Smooth muscle cell (in vitro differentiated cells): ENCODE measurements around the gene CRYBB3. TPM values are rescaled to one million over a fixed set of nuclear protein-coding genes. Genes with fewer than 3 reads are reported as not detected.

ENCODE experiments used
- DNase-seq: peaks from one replicate; lab custom pipeline; 2025; ENCODE audit not compliant: unreplicated experiment; lab: John Stamatoyannopoulos, UW
- H2AFZ ChIP-seq: fragments of 200-600 bp; sonication (generic); 2 replicates; pipeline ENCODE4 v1.6.0; 2016; ENCODE audit warnings: antibody characterized with exemption, low read depth, mild to moderate bottlenecking
- H3F3A ChIP-seq: fragments of 200-600 bp; sonication (generic); 2 replicates; pipeline ENCODE4 v1.6.0; 2017; ENCODE audit warnings: antibody characterized with exemption, low read depth
- H3K27ac ChIP-seq: fragments of 200-600 bp; sonication (generic); 2 replicates; pipeline ENCODE4 v1.5.1; 2016; ENCODE audit warnings: low read depth, mild to moderate bottlenecking
- H3K27me3 ChIP-seq: fragments of 200-600 bp; sonication (generic); 2 replicates; pipeline ENCODE4 v1.6.1; 2016; ENCODE audit warnings: low read depth, mild to moderate bottlenecking
- H3K36me3 ChIP-seq: fragments of 200-600 bp; sonication (generic); 2 replicates; pipeline ENCODE4 v1.5.1; 2016; ENCODE audit warnings: low read depth
- H3K4me1 ChIP-seq: fragments of 200-600 bp; sonication (generic); 2 replicates; pipeline ENCODE4 v1.5.1; 2016; ENCODE audit warnings: low read depth
- H3K4me2 ChIP-seq: fragments of 200-600 bp; sonication (generic); 2 replicates; pipeline ENCODE4 v1.6.0; 2016; ENCODE audit warnings: mild to moderate bottlenecking
- H3K4me3 ChIP-seq: fragments of 200-600 bp; sonication (generic); 2 replicates; pipeline ENCODE4 v1.5.1; 2016; ENCODE audit warnings: mild to moderate bottlenecking
- H3K79me2 ChIP-seq: fragments of 200-600 bp; sonication (generic); 2 replicates; pipeline ENCODE4 v1.6.0; 2016; ENCODE audit warnings: low read depth, mild to moderate bottlenecking
- H3K9ac ChIP-seq: fragments of 200-600 bp; sonication (generic); 2 replicates; pipeline ENCODE4 v1.6.0; 2016; ENCODE audit warnings: low read depth
- H3K9me3 ChIP-seq: fragments of 200-600 bp; sonication (generic); replicated peaks from 2 replicates; pipeline ENCODE4 v1.5.1; 2016; ENCODE audit warnings: low read depth
- H4K20me1 ChIP-seq: fragments of 200-600 bp; sonication (generic); 2 replicates; pipeline ENCODE4 v1.6.0; 2016; ENCODE audit warnings: low read depth
- CTCF ChIP-seq: fragments of 200-600 bp; sonication (generic); IDR thresholded peaks from 2 replicates; pipeline ENCODE4 v1.5.1; 2017; ENCODE audit warnings: borderline replicate concordance, mild to moderate bottlenecking, antibody characterized with exemption; ENCODE audit not compliant: insufficient read depth, poor library complexity, severe bottlenecking
- WGBS: methylation state at CpG from one replicate; pipeline ENCODE4 v1.1.7; 2016; ENCODE audit warnings: low lambda C conversion rate; 5-methylcytosine and 5-hydroxymethylcytosine counted together
- polyA plus RNA-seq: library from polyadenylated mRNA; unstranded; fragments of >200 nt; fragmentation: Nextera tagmentation; extraction: Ambion mirVana; gene quantifications from 2 replicates; pipeline ENCODE4 v1.2.1, GENCODE V29; 2016
- total RNA-seq: library from RNA; depleted of rRNA; stranded (reverse); fragments of >200 nt; gene quantifications from 2 replicates; pipeline ENCODE4 v1.2.3, GENCODE V29; 2014

The CRYBB3 gene
- total and polyA plus RNA-seq, 2 experiments from 2014 or later = not detected

GRCh38 chr22:25216230-25216629, 16.6 kb downstream of the CRYBB3 start:
- H3K9me3 ChIP-seq = no peaks in the 10 kb centered on the region
- H3F3A ChIP-seq = no peaks in the 10 kb centered on the region
- DNase-seq = no peak
- H3K4me1 ChIP-seq = no peaks in the 10 kb centered on the region
- H3K4me2 ChIP-seq = no peak overlapping the region
- H2AFZ ChIP-seq = no peak overlapping the region
- no peaks in the 10 kb centered on the region for H4K20me1 ChIP-seq
- WGBS = 83% methylated on average over 2 of the region's 2 CpGs
- no peak overlapping the region for H3K4me3 ChIP-seq
- H3K36me3 ChIP-seq = no peaks in the 10 kb centered on the region
- peaks cover 22% of the 10 kb centered on the region for H3K27me3 ChIP-seq
- H3K79me2 ChIP-seq = no peaks in the 10 kb centered on the region
- TF ChIP-seq CTCF = no peak
- H3K9ac ChIP-seq = no peak overlapping the region
- no peak overlapping the region for H3K27ac ChIP-seq

- Histone ChIP-seq H3K27me3 (peaks cover 33% of the 10 kb centered on the region), H3K9ac (no peak within 1 kb of the TSS), H3K79me2 (no peaks in the 10 kb centered on the region), H3K9me3 (no peaks in the 10 kb centered on the region), H3K36me3 (no peaks in the 10 kb centered on the region), H3K27ac (no peak within 1 kb of the TSS), H2AFZ (no peak within 1 kb of the TSS), H3K4me3 (no peak within 1 kb of the TSS), H4K20me1 (no peaks in the 10 kb centered on the region), H3F3A (no peaks in the 10 kb centered on the region), H3K4me1 (no peaks in the 10 kb centered on the region), H3K4me2 (no peak within 1 kb of the TSS)
- TF ChIP-seq CTCF = no peak
- WGBS = 92% methylated on average over 19 of the region's 19 CpGs
- no peak for DNase-seq
Measured at GRCh38 chr22:25219211-25219689, 19.6 kb downstream of the CRYBB3 start, which contains the start of gene CRYBB2. CRYBB2 (plus strand) TSS chr22:25219639; CDS start chr22:25221430, 1,791 bp downstream.

- Histone ChIP-seq H3K9me3 (no peaks in the 10 kb centered on the region), H3F3A (no peaks in the 10 kb centered on the region), H3K4me1 (no peaks in the 10 kb centered on the region), H2AFZ (no peak overlapping the region), H3K4me3 (no peak overlapping the region), H3K4me2 (no peak overlapping the region), H3K79me2 (no peaks in the 10 kb centered on the region), H3K27ac (no peak overlapping the region), H3K27me3 (peaks cover 33% of the 10 kb centered on the region), H3K9ac (no peak overlapping the region), H3K36me3 (no peaks in the 10 kb centered on the region), H4K20me1 (no peaks in the 10 kb centered on the region)
- 83% methylated on average over 4 of the region's 4 CpGs for WGBS
- DNase-seq = no peak
- no peak for TF ChIP-seq CTCF
Measured at GRCh38 chr22:25219948-25220442, 20.3 kb downstream of the CRYBB3 start.

- H3K27ac ChIP-seq = no peak overlapping the region
- no peak overlapping the region for H3K9ac ChIP-seq
- H3K27me3 ChIP-seq = peaks cover 33% of the 10 kb centered on the region
- H4K20me1 ChIP-seq = no peaks in the 10 kb centered on the region
- H2AFZ ChIP-seq = no peak overlapping the region
- no peaks in the 10 kb centered on the region for H3F3A ChIP-seq
- 84% methylated on average over 8 of the region's 8 CpGs for WGBS
- no peaks in the 10 kb centered on the region for H3K79me2 ChIP-seq
- TF ChIP-seq CTCF = no peak
- H3K9me3 ChIP-seq = no peaks in the 10 kb centered on the region
- no peak overlapping the region for H3K4me3 ChIP-seq
- no peak for DNase-seq
- H3K4me1 ChIP-seq = no peaks in the 10 kb centered on the region
- no peaks in the 10 kb centered on the region for H3K36me3 ChIP-seq
- H3K4me2 ChIP-seq = no peak overlapping the region
Measured at GRCh38 chr22:25221790-25222189, 22.1 kb downstream of the CRYBB3 start.
